Measurements from ENCODE around the gene PGD. TPM values are rescaled to one million over a fixed set of nuclear protein-coding genes. Genes with fewer than 3 reads are reported as not detected.
"Not testable (repeated sequence)": the region's sequence is repeated elsewhere in the genome, so short reads cannot be mapped to it uniquely, and the experiment has no call there.

Gene PGD
- total RNA-seq, 4 donors from 2014 or later: 38.8 to 70.5 (median 53.2) TPM

DNA sequence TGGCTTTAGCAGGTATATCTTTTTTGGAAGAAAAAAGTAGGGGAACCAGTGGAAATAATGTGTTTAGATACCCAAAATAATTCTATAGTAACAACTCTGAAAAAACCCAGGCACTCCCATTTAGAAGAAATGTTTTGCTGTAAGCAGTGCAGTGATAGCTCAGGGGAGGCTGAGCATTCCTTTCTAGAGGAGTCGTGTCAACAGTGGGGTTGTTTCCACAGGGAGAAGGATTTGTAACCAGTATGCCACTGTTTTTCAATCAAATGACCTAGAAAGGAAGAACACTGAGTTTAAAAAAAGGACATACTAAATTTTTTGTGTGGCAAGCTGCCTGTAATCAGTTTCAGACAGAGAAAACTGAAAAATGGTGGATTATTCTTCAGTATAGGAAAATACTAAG is 2.4 kb downstream of the PGD start:
- TF ChIP-seq, protein P1, sequence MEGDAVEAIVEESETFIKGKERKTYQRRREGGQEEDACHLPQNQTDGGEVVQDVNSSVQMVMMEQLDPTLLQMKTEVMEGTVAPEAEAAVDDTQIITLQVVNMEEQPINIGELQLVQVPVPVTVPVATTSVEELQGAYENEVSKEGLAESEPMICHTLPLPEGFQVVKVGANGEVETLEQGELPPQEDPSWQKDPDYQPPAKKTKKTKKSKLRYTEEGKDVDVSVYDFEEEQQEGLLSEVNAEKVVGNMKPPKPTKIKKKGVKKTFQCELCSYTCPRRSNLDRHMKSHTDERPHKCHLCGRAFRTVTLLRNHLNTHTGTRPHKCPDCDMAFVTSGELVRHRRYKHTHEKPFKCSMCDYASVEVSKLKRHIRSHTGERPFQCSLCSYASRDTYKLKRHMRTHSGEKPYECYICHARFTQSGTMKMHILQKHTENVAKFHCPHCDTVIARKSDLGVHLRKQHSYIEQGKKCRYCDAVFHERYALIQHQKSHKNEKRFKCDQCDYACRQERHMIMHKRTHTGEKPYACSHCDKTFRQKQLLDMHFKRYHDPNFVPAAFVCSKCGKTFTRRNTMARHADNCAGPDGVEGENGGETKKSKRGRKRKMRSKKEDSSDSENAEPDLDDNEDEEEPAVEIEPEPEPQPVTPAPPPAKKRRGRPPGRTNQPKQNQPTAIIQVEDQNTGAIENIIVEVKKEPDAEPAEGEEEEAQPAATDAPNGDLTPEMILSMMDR (IDR thresholded peaks at IDR 0.05): no peak
- no peak for TF ChIP-seq POLR2A (IDR thresholded peaks at IDR 0.05)
- intact Hi-C loops (cut with DNase I; ENCODE audit: low total_unique reads): no loop called here
- H3K4me3 ChIP-seq (ENCODE audit: low read depth, poor library complexity, severe bottlenecking): no peak overlapping the region
- WGBS, 2 donors: 64 to 79% methylated on average over 1 of the region's 1 CpG
- DNase-seq (ENCODE audit: low spot score in 2 of 2): no peak

DNA sequence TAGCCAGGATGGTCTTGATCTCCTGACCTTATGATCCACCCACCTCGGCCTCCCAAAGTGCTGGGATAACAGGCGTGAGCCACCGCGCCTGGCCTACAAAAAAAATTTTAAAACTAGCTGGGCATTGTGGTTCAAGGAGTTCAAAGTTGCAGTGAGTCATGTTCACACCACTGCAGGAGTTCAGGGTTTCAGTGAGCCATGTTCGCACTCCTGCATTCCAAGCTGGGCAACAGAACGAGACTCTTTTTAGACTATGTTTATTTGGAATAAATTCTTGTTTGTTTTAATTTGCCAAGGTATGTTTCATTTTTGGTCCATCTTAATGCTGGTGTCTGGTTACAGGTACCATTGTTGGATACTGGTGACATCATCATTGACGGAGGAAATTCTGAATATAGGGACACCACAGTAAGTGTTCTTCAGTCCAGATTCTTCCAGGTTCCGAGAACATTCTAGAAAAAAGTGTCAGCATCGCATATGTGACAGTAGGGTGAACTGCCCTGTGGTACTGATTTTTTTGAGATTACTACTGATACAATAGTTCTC is 3.9 kb downstream of the PGD start:
- TF ChIP-seq, protein P1 (IDR thresholded peaks at IDR 0.05): no peak
- TF ChIP-seq POLR2A (IDR thresholded peaks at IDR 0.05): no peak
- no peak for DNase-seq (ENCODE audit: low spot score in 2 of 2)
- 91 to 96% methylated on average over 9 of the region's 9 CpGs for WGBS, 2 donors
- no peak overlapping the region for H3K4me3 ChIP-seq (ENCODE audit: low read depth, poor library complexity, severe bottlenecking)
- intact Hi-C loops (cut with DNase I; ENCODE audit: low total_unique reads): no loop called here

DNA sequence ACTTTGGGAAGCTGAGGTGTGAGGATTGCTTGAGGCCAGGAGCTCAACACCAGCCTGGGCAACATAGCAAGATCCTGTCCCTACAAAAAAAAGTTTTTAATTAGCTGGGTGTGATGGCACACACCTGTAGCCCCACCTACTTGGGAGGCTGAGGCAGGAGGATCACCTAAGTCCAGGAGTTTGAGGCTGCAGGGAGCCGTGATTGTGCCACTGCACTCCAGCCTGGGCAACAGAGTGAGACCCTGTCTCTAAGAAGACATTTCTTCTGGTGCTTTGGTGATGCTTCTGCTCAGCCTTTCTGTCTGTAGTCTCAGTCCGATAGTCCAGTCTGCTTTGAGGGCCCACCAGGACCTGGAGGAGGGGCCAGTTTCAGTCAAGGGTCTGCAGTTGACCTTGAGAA is 8.3 kb downstream of the PGD start:
- no peak for DNase-seq (ENCODE audit: low spot score in 2 of 2)
- WGBS, 2 donors: 83 to 85% methylated on average over 2 of the region's 2 CpGs
- H3K4me3 ChIP-seq (ENCODE audit: low read depth, poor library complexity, severe bottlenecking): no peak overlapping the region
- TF ChIP-seq POLR2A (IDR thresholded peaks at IDR 0.05): no peak
- TF ChIP-seq, protein P1 (IDR thresholded peaks at IDR 0.05): no peak
- intact Hi-C loops (cut with DNase I; ENCODE audit: low total_unique reads): no loop called here

DNA sequence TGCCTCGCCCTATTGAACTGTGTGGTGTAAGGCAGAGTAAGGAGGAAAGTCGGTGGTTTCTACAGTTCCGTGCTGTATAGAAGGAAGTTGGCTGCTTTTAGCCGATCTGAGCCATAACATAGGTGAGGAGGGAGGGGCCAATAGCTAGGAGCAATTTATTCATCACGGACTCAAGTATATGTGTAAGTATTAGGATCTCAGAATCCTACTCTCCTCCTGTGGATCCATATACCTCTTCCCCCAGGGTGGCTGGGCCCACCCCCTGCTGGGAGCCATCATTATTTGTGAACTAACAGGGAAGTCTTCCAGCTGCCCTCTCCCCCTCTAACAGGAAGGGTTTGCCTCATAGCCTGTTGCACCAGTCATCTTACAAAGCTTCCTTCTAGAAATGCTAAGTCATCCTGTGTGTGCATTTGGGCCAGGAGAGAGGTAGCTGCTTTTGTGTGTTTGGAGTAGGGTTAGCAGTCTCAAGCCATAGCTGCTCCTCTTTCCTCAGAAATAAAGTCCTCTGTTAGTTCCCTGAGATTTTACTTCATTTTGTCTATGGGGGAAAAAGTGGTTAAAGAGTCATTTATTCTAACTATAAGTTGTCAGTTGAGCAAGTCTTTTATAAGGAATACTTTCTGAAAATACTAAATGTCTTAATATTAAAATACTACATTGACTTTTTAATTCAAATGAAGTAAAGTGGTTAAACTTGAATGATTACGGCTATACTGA is 16.5 kb downstream of the PGD start:
- DNase-seq (ENCODE audit: low spot score in 2 of 2): peak in 1 of 2 donors; percentile 28
- WGBS, 2 donors: 53 to 60% methylated on average over 6 of the region's 6 CpGs
- intact Hi-C loops (cut with DNase I; ENCODE audit: low total_unique reads): no loop called here
- no peak overlapping the region for H3K4me3 ChIP-seq (ENCODE audit: low read depth, poor library complexity, severe bottlenecking)
- no peak for TF ChIP-seq POLR2A (IDR thresholded peaks at IDR 0.05)
- TF ChIP-seq, protein P1 (IDR thresholded peaks at IDR 0.05): no peak

DNA sequence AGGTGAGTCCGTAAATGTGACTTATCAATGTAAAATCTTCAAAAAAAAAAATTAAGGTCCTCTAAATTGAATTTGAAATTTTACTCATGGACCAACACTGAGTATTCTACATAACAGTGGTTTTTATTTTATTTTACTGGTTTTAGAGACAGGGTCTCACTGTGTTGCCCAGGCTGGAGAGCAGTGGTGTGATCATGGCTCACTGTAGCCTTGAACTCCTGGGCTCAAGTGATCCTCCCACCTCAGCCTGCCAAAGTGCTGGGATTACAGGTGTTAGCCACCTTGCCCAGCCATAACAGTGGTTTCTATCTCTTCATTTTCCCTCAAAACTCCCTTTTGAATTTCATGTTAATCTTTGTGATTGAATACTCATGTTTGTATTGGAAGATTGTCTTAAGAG is 17.1 kb downstream of the PGD start:
- DNase-seq (ENCODE audit: low spot score in 2 of 2); H3K4me3 ChIP-seq (ENCODE audit: low read depth, poor library complexity, severe bottlenecking); intact Hi-C loops (cut with DNase I; ENCODE audit: low total_unique reads): not testable (repeated sequence)
- WGBS, 2 donors: 93 to 97% methylated on average over 1 of the region's 1 CpG

DNA sequence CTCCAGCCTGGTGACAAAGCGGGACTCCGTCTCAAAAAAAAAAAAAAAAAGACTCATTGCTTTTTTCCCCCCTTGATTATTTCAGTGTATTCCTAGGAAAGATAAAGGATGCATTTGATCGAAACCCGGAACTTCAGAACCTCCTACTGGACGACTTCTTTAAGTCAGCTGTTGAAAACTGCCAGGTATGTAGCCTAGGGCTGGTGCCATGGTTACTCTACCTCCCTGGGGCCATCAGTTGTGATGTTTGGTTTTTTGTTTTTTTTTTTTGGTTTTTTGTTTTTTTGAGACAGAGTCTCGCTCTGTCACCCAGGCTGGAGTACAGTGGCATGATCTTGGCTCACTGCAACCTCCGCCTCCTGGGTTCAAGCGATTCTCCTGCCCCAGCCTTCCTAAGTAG is 19.9 kb downstream of the PGD start:
- intact Hi-C loops (cut with DNase I; ENCODE audit: low total_unique reads); H3K4me3 ChIP-seq (ENCODE audit: low read depth, poor library complexity, severe bottlenecking); DNase-seq (ENCODE audit: low spot score in 2 of 2): not testable (repeated sequence)
- WGBS, 2 donors: 93 to 94% methylated on average over 8 of the region's 8 CpGs

DNA sequence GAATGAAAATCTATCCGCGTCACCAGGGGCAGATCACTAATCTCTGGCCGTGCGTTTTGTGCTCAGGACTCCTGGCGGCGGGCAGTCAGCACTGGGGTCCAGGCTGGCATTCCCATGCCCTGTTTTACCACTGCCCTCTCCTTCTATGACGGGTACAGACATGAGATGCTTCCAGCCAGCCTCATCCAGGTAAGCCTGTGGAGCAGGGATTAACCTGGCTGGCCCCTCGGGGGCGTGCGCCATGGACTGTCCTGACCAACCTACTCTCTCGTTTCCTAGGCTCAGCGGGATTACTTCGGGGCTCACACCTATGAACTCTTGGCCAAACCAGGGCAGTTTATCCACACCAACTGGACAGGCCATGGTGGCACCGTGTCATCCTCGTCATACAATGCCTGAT is 20.5 kb downstream of the PGD start:
- WGBS, 2 donors: 83 to 93% methylated on average over 15 of the region's 15 CpGs
- intact Hi-C loops (cut with DNase I; ENCODE audit: low total_unique reads): no loop called here
- TF ChIP-seq POLR2A (IDR thresholded peaks at IDR 0.05): no peak
- TF ChIP-seq, protein P1 (IDR thresholded peaks at IDR 0.05): no peak
- no peak overlapping the region for H3K4me3 ChIP-seq (ENCODE audit: low read depth, poor library complexity, severe bottlenecking)
- DNase-seq (ENCODE audit: low spot score in 2 of 2): no peak

All from lower leg skin (tissue), 4 donors.